Hematopoietic multipotent progenitor cell treated with erythropoietin and hydrocortisone succinate and interleukin-3 and kit ligand, for 8 days (in vitro differentiated cells): ENCODE data around the gene TTR.
A peak's percentile ranks its signal among the peaks of the same experiment; 100 is the strongest.

Experiments
- DNase-seq: peaks from one replicate; pipeline ENCODE4 v3.0.0-alpha.2; 2015

TTR gene

DNA sequence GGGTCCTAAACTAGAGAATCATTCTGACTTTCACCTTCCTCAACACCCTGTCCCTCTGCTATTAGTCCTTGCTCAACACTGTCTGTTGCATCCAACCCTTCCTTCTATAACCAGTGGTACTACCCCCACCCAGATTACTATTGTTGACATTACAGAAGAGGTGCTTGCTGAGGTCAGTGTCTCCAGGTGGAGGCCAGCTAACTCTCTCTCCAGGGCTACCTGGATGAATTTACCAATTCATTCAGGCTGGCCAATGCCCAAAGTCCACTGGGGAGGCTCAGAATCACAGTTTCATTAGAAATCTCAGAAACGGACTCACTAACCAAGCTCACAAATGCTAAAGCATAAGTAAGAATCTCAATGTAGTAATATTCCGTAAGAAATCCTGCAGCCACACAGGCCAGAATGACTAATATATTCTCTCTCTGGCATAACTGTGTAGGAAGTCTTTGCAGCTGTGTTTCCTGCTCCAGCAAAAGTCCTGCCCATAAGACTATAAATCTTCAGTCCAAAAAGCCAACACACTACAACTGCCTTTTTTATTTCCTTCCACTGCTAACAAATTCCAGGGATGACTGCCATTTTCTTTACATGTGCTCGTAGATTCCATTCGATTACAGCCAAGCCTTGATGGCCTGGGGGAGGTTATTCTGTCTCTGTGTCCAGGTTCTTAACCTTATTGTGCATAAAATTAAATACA is 10.0 kb upstream of the TTR start:
- DNase-seq: no peak

DNA sequence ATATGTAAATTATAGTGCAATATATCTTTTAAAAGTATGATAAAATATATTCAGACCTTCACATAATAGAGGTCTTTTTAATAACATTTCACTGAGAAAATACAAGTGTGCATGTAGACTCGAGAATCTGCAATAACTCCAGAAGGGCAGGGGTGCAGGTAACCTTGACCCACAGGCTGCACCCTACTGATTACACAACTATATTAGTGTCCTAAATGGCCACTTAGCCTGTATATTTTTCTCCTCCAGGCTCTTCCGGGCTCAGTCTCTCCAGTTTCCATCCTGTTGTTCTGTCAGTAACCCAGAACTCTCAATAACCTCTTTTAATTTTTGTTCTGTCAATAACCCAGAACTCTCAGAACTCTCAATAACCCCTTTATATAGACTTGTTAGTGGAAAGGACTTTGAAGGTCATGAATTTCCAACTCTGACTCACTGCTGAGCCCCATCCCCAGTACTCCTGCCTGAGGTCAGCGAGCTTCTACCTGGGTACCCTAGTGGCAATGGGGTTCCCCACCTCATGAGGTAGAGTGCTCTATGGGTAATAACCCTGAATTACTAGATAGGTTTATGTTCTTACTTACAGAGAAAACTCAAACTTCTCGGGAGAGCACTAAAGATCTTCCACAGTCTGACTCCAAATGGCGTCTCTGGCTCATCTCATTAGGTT is 8.4 kb upstream of the TTR start:
- DNase-seq: no peak

- DNase-seq: no peak
These were observed 5.7 kb upstream of the TTR start for GRCh38 chr18:31585991-31586390.

DNA sequence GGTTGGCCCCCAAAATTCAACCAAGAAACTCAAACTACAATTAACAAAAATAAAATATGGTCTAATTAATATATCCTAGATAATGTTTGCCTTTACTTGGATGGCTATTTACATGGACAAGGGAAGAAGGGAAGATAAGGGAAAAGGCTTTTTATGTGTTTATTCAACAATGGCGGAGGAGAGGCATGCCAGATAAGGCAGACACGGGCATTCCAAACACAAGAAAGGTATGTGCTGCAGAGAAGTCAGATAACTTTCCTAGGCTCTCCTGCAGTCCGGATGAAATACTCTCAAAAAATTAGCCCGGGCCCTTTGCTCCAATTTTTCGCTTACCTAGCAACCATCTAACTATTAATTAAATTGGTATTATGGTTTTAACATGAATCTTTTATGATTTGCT is 5.1 kb upstream of the TTR start:
- no peak for DNase-seq

GRCh38 chr18:31587529-31587928 is 4.1 kb upstream of the TTR start:
- DNase-seq: no peak

- no peak for DNase-seq
These were observed 1.1 kb upstream of the TTR start for GRCh38 chr18:31590570-31590969.

- no peak for DNase-seq
These were observed 564 bp upstream of the TTR start for GRCh38 chr18:31591113-31591512.

DNA sequence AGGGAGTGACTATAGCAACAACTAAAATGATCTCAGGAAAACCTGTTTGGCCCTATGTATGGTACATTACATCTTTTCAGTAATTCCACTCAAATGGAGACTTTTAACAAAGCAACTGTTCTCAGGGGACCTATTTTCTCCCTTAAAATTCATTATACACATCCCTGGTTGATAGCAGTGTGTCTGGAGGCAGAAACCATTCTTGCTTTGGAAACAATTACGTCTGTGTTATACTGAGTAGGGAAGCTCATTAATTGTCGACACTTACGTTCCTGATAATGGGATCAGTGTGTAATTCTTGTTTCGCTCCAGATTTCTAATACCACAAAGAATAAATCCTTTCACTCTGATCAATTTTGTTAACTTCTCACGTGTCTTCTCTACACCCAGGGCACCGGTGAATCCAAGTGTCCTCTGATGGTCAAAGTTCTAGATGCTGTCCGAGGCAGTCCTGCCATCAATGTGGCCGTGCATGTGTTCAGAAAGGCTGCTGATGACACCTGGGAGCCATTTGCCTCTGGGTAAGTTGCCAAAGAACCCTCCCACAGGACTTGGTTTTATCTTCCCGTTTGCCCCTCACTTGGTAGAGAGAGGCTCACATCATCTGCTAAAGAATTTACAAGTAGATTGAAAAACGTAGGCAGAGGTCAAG is 955 bp downstream of the TTR start:
- DNase-seq: no peak

GRCh38 chr18:31595121-31595771 is 3.6 kb downstream of the TTR start:
- no peak for DNase-seq

DNA sequence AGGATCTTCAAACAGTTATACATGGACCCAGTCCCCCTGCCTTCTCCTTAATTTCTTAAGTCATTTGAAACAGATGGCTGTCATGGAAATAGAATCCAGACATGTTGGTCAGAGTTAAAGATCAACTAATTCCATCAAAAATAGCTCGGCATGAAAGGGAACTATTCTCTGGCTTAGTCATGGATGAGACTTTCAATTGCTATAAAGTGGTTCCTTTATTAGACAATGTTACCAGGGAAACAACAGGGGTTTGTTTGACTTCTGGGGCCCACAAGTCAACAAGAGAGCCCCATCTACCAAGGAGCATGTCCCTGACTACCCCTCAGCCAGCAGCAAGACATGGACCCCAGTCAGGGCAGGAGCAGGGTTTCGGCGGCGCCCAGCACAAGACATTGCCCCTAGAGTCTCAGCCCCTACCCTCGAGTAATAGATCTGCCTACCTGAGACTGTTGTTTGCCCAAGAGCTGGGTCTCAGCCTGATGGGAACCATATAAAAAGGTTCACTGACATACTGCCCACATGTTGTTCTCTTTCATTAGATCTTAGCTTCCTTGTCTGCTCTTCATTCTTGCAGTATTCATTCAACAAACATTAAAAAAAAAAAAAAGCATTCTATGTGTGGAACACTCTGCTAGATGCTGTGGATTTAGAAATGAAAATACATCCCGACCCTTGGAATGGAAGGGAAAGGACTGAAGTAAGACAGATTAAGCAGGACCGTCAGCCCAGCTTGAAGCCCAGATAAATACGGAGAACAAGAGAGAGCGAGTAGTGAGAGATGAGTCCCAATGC is 4.6 kb downstream of the TTR start:
- DNase-seq: no peak

DNA sequence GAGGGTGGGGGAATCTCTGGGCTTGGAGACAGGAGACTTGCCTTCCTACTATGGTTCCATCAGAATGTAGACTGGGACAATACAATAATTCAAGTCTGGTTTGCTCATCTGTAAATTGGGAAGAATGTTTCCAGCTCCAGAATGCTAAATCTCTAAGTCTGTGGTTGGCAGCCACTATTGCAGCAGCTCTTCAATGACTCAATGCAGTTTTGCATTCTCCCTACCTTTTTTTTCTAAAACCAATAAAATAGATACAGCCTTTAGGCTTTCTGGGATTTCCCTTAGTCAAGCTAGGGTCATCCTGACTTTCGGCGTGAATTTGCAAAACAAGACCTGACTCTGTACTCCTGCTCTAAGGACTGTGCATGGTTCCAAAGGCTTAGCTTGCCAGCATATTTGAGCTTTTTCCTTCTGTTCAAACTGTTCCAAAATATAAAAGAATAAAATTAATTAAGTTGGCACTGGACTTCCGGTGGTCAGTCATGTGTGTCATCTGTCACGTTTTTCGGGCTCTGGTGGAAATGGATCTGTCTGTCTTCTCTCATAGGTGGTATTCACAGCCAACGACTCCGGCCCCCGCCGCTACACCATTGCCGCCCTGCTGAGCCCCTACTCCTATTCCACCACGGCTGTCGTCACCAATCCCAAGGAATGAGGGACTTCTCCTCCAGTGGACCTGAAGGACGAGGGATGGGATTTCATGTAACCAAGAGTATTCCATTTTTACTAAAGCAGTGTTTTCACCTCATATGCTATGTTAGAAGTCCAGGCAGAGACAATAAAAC is 6.5 kb downstream of the TTR start:
- DNase-seq: no peak

- DNase-seq: no peak
These were observed 11.6 kb downstream of the TTR start for GRCh38 chr18:31603315-31603714.

DNA sequence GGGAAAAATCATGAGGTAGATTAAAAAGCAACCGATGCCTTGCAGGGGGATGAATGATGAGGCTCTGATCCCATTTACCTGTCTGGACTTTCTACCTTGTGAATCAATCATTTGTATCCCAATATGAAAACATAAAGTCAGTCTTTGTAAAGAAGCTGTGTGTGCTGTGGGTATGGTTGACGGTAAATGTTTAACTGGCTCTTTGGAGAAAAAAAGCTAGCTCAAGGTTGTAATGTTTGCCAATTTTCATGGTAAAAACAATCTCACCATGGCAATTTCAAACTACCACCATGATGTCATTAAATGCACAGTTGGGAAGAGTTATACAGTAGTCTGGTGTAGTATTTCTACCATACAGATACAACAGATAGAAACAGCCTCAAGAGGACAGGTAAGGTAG is 14.6 kb downstream of the TTR start:
- no peak for DNase-seq

DNA sequence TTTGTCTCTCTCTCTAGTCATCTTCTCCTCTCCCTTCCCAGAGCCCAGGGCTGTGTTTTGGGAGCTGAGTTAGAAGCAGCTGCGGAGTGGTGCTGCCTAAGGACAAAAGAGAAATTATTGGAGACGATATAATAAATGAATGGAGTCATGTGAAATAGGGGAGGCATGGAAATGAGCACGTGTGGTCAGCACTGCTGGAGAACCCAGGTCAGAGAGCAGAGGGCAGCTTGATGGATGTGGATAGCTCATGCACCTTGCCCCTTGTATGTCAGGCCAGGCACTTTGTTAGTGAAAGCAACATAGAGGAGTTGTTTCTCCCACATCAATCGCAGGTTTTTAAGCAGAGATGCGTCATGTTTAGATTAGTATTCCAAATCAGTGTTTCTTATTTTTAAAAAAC is 15.7 kb downstream of the TTR start:
- no peak for DNase-seq

- DNase-seq: no peak
These were observed 18.2 kb downstream of the TTR start for GRCh38 chr18:31609886-31610285.

GRCh38 chr18:31610286-31611205 is 18.9 kb downstream of the TTR start:
- DNase-seq: peak; percentile 36

DNA sequence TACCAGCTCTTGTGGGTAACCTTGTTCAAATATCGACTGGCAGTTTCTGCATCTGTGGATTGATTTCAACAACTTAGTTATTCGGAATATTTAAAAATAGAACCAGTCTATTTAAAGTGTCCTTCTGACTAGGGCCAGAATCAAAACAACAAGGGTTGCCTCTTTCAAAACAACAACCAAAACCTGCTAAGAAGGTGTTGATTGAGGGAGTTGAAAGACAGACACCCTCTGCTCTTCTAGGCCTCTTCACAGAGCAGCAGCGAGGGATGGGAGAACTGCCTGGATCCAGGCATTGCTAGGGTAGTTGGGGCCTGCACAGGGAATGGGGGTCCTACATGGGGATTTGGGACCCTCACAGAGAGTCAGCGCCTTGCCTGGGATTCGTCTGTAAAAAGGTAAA is 19.8 kb downstream of the TTR start:
- DNase-seq: no peak

DNA sequence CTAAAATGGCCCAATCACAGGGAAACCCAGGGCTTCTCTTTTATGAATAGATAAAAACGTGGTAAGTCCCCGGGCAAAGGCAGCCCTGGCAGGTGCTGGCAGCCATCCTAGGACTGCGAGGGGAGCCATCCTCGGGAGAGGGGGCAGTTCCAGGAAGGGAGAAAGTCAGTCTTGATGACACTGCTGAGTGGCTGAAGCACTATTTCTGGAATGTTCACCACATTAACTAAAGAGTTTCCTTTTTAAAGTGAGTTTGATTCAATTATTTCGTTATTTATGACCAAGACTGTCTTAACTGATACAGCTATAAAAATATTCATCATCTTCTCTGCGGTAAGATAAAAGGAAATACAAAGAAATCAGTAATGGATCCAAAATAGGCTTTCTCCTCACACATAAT is 20.4 kb downstream of the TTR start:
- DNase-seq: no peak

- DNase-seq: no peak
These were observed 22.4 kb downstream of the TTR start for GRCh38 chr18:31614044-31614443.

DNA sequence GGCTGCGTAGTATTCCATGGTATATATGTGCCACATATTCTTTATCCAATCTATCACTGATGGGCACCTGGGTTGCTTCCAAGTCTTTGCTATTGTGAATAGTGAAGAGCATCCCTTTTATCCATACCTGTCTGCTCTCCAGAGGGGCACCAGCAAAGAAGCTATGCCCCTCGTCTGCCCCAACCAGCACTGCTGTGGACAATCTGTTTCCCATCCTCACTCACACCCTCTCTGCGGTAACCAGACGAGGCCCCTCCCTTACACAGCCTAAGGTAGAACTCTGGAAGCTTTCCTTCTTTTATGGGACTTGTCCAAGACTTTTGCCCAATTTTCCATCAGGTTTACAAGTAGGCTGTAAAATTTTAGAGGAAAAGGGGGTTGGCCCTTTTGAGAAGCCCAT is 24.9 kb downstream of the TTR start:
- DNase-seq: no peak
